SK-N-SH (cell line): ENCODE results near the gene LMX1A. TPM values are rescaled to one million over a fixed set of nuclear protein-coding genes. Genes with fewer than 3 reads are reported as not detected.

Source experiments
- CTCF ChIA-PET: fragments of 300-600, 350-600 bp; formaldehyde crosslinking; extraction: SDS; loops from one replicate; lab custom pipeline; 2021; lab: Yijun Ruan, JAX
- POLR2A ChIA-PET: fragments of 350-600 bp; sonication (Branson Sonifier 250); formaldehyde crosslinking; extraction: SDS; loops from one replicate; lab custom pipeline; 2020; ENCODE audit warnings: antibody characterized with exemption, inconsistent platforms; lab: Yijun Ruan, JAX
- DNase-seq: peaks from one replicate; pipeline ENCODE4 v3.0.0; 2012
- H2AFZ ChIP-seq: fragments of 200-600 bp; sonication (generic); 2 replicates; pipeline ENCODE4 v1.8.1; 2016; ENCODE audit warnings: antibody characterized with exemption, mild to moderate bottlenecking, low read depth
- H3F3A ChIP-seq: fragments of 200-600 bp; sonication (generic); replicated peaks from 2 replicates; pipeline ENCODE3; 2016; ENCODE audit warnings: antibody characterized with exemption, mild to moderate bottlenecking; ENCODE audit not compliant: insufficient read depth
- H3K27ac ChIP-seq, 2 experiments: fragments of 200-500 bp in 1 of 2; fragments of 200-600 bp in 1 of 2; sonication (Bioruptor generic) in 1 of 2; sonication (generic), shearing (Covaris generic) in 1 of 2; 2 replicates each; pipeline versions ENCODE4 v1.5.1 to v1.6.1; 2014 to 2016; ENCODE audit warnings: low read depth in 2 of 2, inconsistent platforms in 1 of 2, low read length in 1 of 2, mild to moderate bottlenecking in 1 of 2, mixed read lengths in 1 of 2
- H3K27me3 ChIP-seq: fragments of 200-600 bp; sonication (generic), shearing (Covaris generic); 2 replicates; pipeline ENCODE4 v1.6.1; 2016; ENCODE audit warnings: mixed run types; ENCODE audit not compliant: insufficient read depth
- H3K36me3 ChIP-seq, 2 experiments: fragments of 200-500 bp in 1 of 2; fragments of 200-600 bp in 1 of 2; sonication (Bioruptor generic) in 1 of 2; sonication (generic) in 1 of 2; replicated peaks in 1 of 2; 2 replicates each; pipeline versions ENCODE3 to v1.5.1; 2014 to 2016; ENCODE audit warnings: low read length in 1 of 2, mild to moderate bottlenecking in 1 of 2; ENCODE audit not compliant: insufficient read depth in 2 of 2, control insufficient read depth in 1 of 2
- H3K4me1 ChIP-seq, 2 experiments: fragments of 200-500 bp in 1 of 2; fragments of 200-600 bp in 1 of 2; sonication (Bioruptor generic) in 1 of 2; sonication (generic), shearing (Covaris generic) in 1 of 2; 2 replicates each; pipeline versions ENCODE4 v1.5.1 to v1.6.1; 2014 to 2016; ENCODE audit warnings: low read depth in 1 of 2, low read length in 1 of 2, mixed run types in 1 of 2; ENCODE audit not compliant: insufficient read depth in 2 of 2, control insufficient read depth in 1 of 2
- H3K4me2 ChIP-seq: fragments of 200-600 bp; sonication (generic), shearing (Covaris generic); 2 replicates; pipeline ENCODE4 v1.6.1; 2017; ENCODE audit warnings: mixed run types
- H3K4me3 ChIP-seq, 2 experiments: fragments of 200-500 bp in 1 of 2; fragments of 200-600 bp in 1 of 2; sonication (Bioruptor generic) in 1 of 2; sonication (generic), shearing (Covaris generic) in 1 of 2; 2 replicates each; pipeline versions ENCODE4 v1.5.1 to v1.8.1; 2014 to 2016; ENCODE audit warnings: low read depth in 2 of 2, inconsistent platforms in 1 of 2, low read length in 1 of 2, mild to moderate bottlenecking in 1 of 2, mixed read lengths in 1 of 2, moderate library complexity in 1 of 2
- H3K79me2 ChIP-seq: fragments of 200-600 bp; sonication (generic); 2 replicates; pipeline ENCODE4 v1.8.1; 2017; ENCODE audit warnings: mild to moderate bottlenecking; ENCODE audit not compliant: insufficient read depth
- H3K9ac ChIP-seq: fragments of 200-600 bp; sonication (generic); 2 replicates; pipeline ENCODE4 v1.6.1; 2017; ENCODE audit warnings: mixed run types
- H3K9me2 ChIP-seq: fragments of 200-600 bp; sonication (generic); 2 replicates; pipeline ENCODE4 v1.6.1; 2017; ENCODE audit warnings: mixed run types
- H3K9me3 ChIP-seq: fragments of 200-600 bp; sonication (generic); 2 replicates; pipeline ENCODE4 v1.6.1; 2017; ENCODE audit warnings: mixed run types, mild to moderate bottlenecking, moderate library complexity
- H4K20me1 ChIP-seq: fragments of 200-600 bp; sonication (generic); 2 replicates; pipeline ENCODE4 v1.6.1; 2017; ENCODE audit warnings: mild to moderate bottlenecking, mixed run types; ENCODE audit not compliant: insufficient read depth
- CHD2 ChIP-seq: fragments of 150-350 bp; IDR thresholded peaks from 2 replicates; pipeline ENCODE4 v1.6.1; 2018; ENCODE audit warnings: low read length; ENCODE audit not compliant: partially characterized antibody
- EP300 ChIP-seq, 2 experiments: IDR thresholded peaks; 2 replicates each; pipeline versions ENCODE4 v1.4.0 to v1.6.1; 2012; ENCODE audit warnings: borderline replicate concordance in 1 of 2, low read depth in 1 of 2, low read length in 1 of 2
- EZH2phosphoT487 ChIP-seq: fragments of 200-600 bp; sonication (generic); IDR thresholded peaks from 2 replicates; pipeline ENCODE4 v1.6.1; 2017; ENCODE audit warnings: low read depth, mixed run types, mild to moderate bottlenecking, antibody characterized with exemption, moderate library complexity, borderline replicate concordance
- FOSL2 ChIP-seq: IDR thresholded peaks from 2 replicates; pipeline ENCODE4 v1.4.0; 2012; ENCODE audit warnings: low read depth, mild to moderate bottlenecking, moderate library complexity, borderline replicate concordance
- FOXJ3 ChIP-seq: sonication (generic); formaldehyde crosslinking; IDR thresholded peaks from 2 replicates; pipeline ENCODE4 v1.5.1; 2020; ENCODE audit warnings: mild to moderate bottlenecking, missing genetic modification reagents
- FOXM1 ChIP-seq: IDR thresholded peaks from 2 replicates; pipeline ENCODE4 v1.4.0; 2012; ENCODE audit warnings: low read depth, mild to moderate bottlenecking
- GABPA ChIP-seq: IDR thresholded peaks from 2 replicates; pipeline ENCODE4 v1.4.0; 2012; ENCODE audit warnings: low read depth, mild to moderate bottlenecking
- GATA2 ChIP-seq: sonication (generic); formaldehyde crosslinking; IDR thresholded peaks from 2 replicates; pipeline ENCODE4 v1.5.0; 2020; ENCODE audit warnings: mild to moderate bottlenecking, missing genetic modification reagents
- JUND ChIP-seq: IDR thresholded peaks from 2 replicates; pipeline ENCODE4 v1.4.0; 2012
- PBX3 ChIP-seq: IDR thresholded peaks from 2 replicates; pipeline ENCODE4; 2012
- POLR2AphosphoS5 ChIP-seq: IDR thresholded peaks from 2 replicates; pipeline ENCODE4 v1.6.1; 2012; ENCODE audit warnings: low read depth, low read length
- REST ChIP-seq: IDR thresholded peaks from 2 replicates; pipeline ENCODE4 v1.6.1; 2012; ENCODE audit warnings: mild to moderate bottlenecking, low read depth, low read length, moderate library complexity
- SIN3A ChIP-seq: IDR thresholded peaks from 2 replicates; pipeline ENCODE4 v1.6.1; 2012; ENCODE audit warnings: low read depth, mild to moderate bottlenecking, low read length, moderate library complexity, borderline replicate concordance
- SMC3 ChIP-seq: IDR thresholded peaks from 2 replicates; pipeline ENCODE4 v1.6.1; 2012; ENCODE audit warnings: low read depth, low read length, improper control_type of control experiment
- TAF1 ChIP-seq: IDR thresholded peaks from 2 replicates; pipeline ENCODE4 v1.6.1; 2012; ENCODE audit warnings: low read depth, mild to moderate bottlenecking, low read length, moderate library complexity, borderline replicate concordance
- TEAD4 ChIP-seq: IDR thresholded peaks from 2 replicates; pipeline ENCODE4 v1.4.0; 2012; ENCODE audit warnings: mild to moderate bottlenecking, borderline replicate concordance; ENCODE audit not compliant: insufficient read depth
- USF1 ChIP-seq: IDR thresholded peaks from 2 replicates; pipeline ENCODE4 v1.4.0; 2012; ENCODE audit warnings: low read depth, borderline replicate concordance
- YY1 ChIP-seq: IDR thresholded peaks from 2 replicates; pipeline ENCODE4 v1.4.0; 2012; ENCODE audit warnings: low read depth, mild to moderate bottlenecking
- ZBTB33 ChIP-seq: IDR thresholded peaks from 2 replicates; pipeline ENCODE4 v1.4.0; 2012; ENCODE audit warnings: low read depth, borderline replicate concordance
- WGBS: methylation state at CpG from one replicate; pipeline ENCODE4 v1.1.6; 2017; ENCODE audit warnings: low lambda C conversion rate; 5-methylcytosine and 5-hydroxymethylcytosine counted together
- polyA plus RNA-seq, 3 experiments: library from polyadenylated mRNA; depleted of rRNA; stranded (reverse); fragments of >200 nt; gene quantifications; 2 replicates each; pipeline ENCODE4 v1.2.3, GENCODE V29; 2012

LMX1A gene
- polyA plus RNA-seq, 1 of the 3 experiments (the other 2 are of a cell fraction) = not detected

- whole genome bisulfite sequencing = 14% methylated on average over 2 of the region's 2 CpGs
- no peak overlapping the region for H3K4me3 ChIP-seq
- no peaks in the 10 kb centered on the region for H3K4me1 ChIP-seq
- H3K36me3 ChIP-seq = no peaks in the 10 kb centered on the region
- H3K27ac ChIP-seq = no peak overlapping the region
- H3K9me3 ChIP-seq = no peaks in the 10 kb centered on the region
- H3K4me2 ChIP-seq = no peak overlapping the region
- H3K9ac ChIP-seq = no peak overlapping the region
- no peaks in the 10 kb centered on the region for H3K79me2 ChIP-seq
- H4K20me1 ChIP-seq = no peaks in the 10 kb centered on the region
- no peaks in the 10 kb centered on the region for H3K9me2 ChIP-seq
- no peak for TF ChIP-seq POLR2AphosphoS5
- no peak for TF ChIP-seq YY1
- no peak for TF ChIP-seq USF1
- TF ChIP-seq TAF1 = no peak
- no peak for TF ChIP-seq FOSL2
- no peak for TF ChIP-seq ZBTB33
- TF ChIP-seq FOXJ3 (CRISPR knock-in tag) = no peak
- TF ChIP-seq PBX3 = no peak
- TF ChIP-seq TEAD4 = no peak
- TF ChIP-seq FOXM1 = no peak
- no peak overlapping the region for H2AFZ ChIP-seq
- H3K27me3 ChIP-seq = no peaks in the 10 kb centered on the region; the same call in 1 of the 2 replicates
- ChIA-PET CTCF (interaction anchor here (1.7 to 3.0 kb wide), 2 partner anchors 19 to 91 kb away, joined by 5 to 11 read pairs; no protein-coding TSS in a partner anchor), POLR2A (no interaction called here)
- H3F3A ChIP-seq = no peaks in the 10 kb centered on the region
- DNase-seq = no peak
Measured at GRCh38 chr1:165276314-165276713, 80.2 kb downstream of the LMX1A start.

- no peak for DNase-seq
- ChIA-PET POLR2A (no interaction called here), CTCF (no interaction called here)
- Histone ChIP-seq H3K4me3 (no peak overlapping the region), H3F3A (no peaks in the 10 kb centered on the region), H4K20me1 (no peaks in the 10 kb centered on the region), H3K4me1 (no peaks in the 10 kb centered on the region), H3K27ac (no peak overlapping the region), H3K9me3 (no peaks in the 10 kb centered on the region), H3K9me2 (no peaks in the 10 kb centered on the region), H3K27me3 (no peaks in the 10 kb centered on the region), H3K4me2 (no peak overlapping the region), H2AFZ (no peak overlapping the region), H3K79me2 (no peaks in the 10 kb centered on the region), H3K9ac (no peak overlapping the region), H3K36me3 (no peaks in the 10 kb centered on the region)
- 2% methylated on average over 3 of the region's 3 CpGs for WGBS
- TF ChIP-seq CHD2 = no peak
- no peak for TF ChIP-seq REST
- no peak for TF ChIP-seq GATA2
- TF ChIP-seq FOSL2 = no peak
- no peak for TF ChIP-seq JUND
- no peak for TF ChIP-seq GABPA
- TF ChIP-seq SMC3 = no peak
- TF ChIP-seq EP300 (IDR thresholded peaks at IDR 0.05; ENCODE audit: borderline replicate concordance in 1 of 2, low read depth in 1 of 2, low read length in 1 of 2) = no peak
- no peak for TF ChIP-seq POLR2AphosphoS5
- TF ChIP-seq PBX3 = no peak
- no peak for TF ChIP-seq FOXJ3 (CRISPR knock-in tag)
- TF ChIP-seq EZH2phosphoT487 = no peak
- TF ChIP-seq SIN3A = no peak
Measured at GRCh38 chr1:165265196-165265838, 91.2 kb downstream of the LMX1A start.
